Inferior parietal cortex (tissue), 1 donor: ENCODE results near the gene CRYBG3.

Experiments
- DNase-seq: peaks from one replicate; pipeline ENCODE4 v3.0.0-alpha.2; 2016; ENCODE audit errors: extremely low spot score

Gene CRYBG3

GRCh38 chr3:97838393-97838792 lies 16.6 kb downstream of the CRYBG3 start:
- DNase-seq = no peak

DNA sequence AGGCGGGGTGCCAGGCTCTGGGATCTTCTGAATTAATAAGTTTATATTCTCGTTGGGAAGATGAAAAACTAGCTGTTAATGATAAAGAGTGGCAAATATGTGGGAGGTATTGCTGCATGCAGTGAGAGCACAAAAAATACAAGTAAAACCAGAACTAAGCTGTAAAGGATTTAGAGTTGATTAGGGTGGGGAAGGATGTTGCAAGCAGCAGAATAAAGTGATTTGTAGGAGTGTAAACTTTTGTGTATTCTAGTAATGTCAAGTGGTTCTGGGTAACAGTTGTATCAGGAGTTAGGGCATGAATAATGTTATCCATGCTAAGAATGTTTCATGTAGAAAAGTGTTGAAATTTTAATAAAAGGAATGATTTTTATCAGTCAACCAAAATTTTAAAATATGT lies 18.1 kb downstream of the CRYBG3 start:
- no peak for DNase-seq

DNA sequence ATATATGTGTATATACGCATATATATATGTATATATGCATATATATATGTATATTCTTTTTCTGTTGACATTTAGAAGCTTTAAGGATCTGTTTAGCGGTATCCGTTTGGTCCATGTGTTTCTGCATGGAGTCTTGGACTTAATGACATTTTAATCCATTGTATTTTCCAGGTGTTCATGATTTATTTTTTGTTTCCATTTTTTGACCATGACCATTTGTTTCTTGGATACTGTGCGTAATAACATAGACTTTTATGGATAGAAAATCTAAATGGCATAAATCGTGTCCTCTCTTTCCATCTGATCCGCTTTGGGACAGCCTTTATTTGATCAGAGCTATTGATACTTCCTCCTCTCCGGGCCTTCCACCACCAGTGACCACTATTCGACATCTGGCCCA lies 19.5 kb downstream of the CRYBG3 start:
- DNase-seq = no peak

DNA sequence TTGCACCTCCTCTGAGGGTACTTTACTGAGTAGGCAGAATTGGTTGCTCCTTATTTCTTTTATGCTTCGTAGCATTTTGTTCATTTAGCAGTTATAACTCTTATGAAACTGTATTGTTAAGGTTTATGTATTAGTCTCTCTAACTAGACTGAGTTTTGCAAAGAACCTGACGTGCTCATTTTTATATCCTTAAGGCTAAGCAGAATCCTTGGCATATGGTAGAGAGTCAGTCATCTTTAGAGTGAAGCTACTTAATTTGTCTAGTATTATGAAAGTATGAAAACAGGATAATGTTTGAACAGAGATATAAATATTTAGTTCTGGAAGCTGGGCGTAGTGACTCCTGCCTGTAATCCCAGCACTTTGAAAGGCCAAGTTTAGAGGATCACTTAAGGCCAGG lies 20.1 kb downstream of the CRYBG3 start:
- no peak for DNase-seq

- no peak for DNase-seq
Measured at GRCh38 chr3:97848779-97849178, 27.0 kb downstream of the CRYBG3 start.

DNA sequence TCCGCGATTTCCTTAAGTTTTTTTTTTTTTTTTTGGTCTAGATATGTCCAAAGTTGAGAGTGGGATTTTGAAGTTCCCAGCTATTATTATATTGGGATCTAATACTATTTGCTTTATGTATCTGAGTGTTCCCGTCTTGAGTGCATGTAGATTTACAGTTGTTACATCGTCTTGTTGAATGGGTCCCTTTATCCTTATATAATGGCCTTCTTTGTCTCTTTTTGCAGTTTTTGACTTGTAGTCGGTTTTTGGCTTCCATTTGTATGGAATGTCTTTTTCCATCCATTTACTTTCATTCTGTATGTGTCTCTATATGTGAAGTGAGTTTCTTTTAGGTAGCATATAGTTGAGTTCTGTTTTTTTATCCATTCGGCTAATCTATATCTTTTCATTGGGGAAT lies 35.6 kb downstream of the CRYBG3 start:
- DNase-seq = no peak

- no peak for DNase-seq
Measured at GRCh38 chr3:97860364-97860763, 38.6 kb downstream of the CRYBG3 start.

- DNase-seq = no peak
Measured at GRCh38 chr3:97862582-97862981, 40.8 kb downstream of the CRYBG3 start.

DNA sequence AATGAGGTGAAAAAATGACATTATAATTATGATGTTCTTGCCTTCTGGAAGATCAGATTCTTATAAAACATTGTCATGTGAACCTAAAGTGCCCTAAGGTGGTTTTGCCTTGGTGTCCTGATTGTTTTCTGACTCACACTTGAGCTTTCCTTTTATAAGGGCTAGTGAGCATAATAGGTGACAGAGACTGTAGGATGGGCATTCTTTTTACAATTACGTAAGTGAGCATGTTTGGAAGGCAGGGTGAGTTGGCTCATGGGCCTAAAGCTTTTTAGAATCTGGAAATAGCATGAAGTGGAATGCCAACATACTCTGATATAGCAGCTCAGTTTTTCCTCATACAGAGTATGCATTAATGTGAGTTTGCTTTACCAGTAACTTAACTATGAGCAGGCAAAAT lies 41.2 kb downstream of the CRYBG3 start:
- no peak for DNase-seq

DNA sequence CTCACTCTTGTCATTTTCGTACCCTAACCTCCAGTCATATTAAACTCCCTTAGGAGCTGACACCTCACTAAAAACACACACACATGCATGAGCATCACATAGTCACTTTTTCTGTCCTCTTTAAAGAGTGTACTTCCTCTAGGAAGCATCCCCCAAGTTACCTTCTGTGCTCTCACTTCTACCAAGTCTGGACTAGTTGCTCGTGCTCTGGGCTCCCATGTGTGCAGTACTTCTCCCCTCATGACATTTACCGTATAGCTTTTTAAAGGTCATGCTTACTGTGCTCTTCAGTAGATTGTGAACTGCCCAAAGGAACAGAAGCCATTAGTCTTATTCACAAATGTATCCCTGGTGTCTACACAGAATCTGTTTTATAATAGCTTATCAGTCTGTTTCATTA lies 42.0 kb downstream of the CRYBG3 start:
- no peak for DNase-seq

DNA sequence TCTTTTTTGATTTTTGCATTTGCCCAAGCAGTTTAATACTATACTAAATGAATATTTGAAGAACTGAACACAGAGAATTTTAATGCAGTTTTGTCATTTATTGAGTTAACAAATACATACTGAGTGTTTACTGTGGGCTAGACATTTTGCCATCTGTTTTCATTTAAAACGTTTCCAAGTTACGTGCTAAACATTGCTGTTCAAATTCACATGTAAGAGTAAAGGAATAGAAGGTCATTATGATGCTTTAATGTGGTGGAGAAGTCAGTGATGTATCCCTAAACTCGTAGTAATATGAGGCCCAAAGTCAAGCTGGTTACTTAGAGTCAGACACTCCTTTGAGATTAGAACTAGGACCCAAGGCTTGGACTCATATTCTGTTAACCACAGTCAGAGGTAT lies 49.4 kb downstream of the CRYBG3 start:
- no peak for DNase-seq

GRCh38 chr3:97871801-97872524 lies 50.2 kb downstream of the CRYBG3 start:
- DNase-seq = peak; percentile 20

DNA sequence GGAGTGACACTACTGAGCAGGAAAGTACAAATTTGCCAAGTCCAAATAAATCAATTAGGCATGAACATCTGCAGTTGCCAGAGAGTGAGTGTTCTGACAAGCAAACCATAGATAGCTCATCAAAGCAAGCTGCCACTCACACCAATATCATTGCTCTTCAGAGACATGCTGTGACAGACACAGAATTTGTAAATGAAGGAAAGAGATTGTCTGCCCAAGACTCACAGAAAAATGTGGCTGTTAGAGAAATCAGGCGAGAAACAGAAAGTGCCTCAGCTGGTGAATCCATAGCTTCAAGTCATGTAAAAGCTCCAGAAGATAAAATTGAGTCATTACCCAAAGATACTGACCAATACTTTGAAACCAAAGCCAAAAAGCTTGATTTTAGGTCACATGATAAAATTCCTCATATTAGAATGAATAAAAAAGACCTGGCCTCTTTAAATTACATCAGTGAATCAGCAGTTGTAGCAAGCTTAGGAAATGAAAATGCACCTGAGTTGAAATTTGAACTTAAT lies 50.8 kb downstream of the CRYBG3 start:
- no peak for DNase-seq

GRCh38 chr3:97880267-97880666 lies 58.5 kb downstream of the CRYBG3 start:
- no peak for DNase-seq

GRCh38 chr3:97882975-97883598 lies 61.3 kb downstream of the CRYBG3 start:
- no peak for DNase-seq

- DNase-seq = no peak
Measured at GRCh38 chr3:97883736-97884135, 61.9 kb downstream of the CRYBG3 start.

DNA sequence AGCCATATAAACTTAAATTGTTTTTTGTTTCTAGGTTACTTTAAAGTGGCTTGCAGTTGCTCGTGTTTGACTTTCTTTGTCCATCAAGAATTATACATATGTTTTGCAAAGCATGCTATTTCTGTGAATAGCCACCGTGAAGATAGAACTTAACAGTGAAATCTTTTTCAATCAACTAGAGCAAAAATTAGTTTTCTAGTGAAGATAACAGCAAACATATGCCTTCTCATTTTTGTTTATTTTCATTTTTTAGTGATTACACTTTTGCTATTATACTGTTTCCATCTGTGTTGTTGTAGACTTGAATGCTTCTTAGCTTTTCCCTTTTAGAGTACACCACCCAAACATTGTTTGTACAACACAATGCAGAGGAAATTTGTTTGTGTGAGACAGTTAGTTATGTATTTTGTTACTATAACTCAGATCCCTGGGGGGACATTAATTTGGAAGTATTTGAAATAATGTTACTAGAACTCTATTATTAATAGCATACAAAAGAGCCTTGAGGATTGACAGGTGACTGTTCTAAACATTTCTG lies 62.8 kb downstream of the CRYBG3 start:
- DNase-seq = no peak

- DNase-seq = no peak
Measured at GRCh38 chr3:97885931-97886824, 64.4 kb downstream of the CRYBG3 start.

- DNase-seq = no peak
Measured at GRCh38 chr3:97889814-97890213, 68.0 kb downstream of the CRYBG3 start.

DNA sequence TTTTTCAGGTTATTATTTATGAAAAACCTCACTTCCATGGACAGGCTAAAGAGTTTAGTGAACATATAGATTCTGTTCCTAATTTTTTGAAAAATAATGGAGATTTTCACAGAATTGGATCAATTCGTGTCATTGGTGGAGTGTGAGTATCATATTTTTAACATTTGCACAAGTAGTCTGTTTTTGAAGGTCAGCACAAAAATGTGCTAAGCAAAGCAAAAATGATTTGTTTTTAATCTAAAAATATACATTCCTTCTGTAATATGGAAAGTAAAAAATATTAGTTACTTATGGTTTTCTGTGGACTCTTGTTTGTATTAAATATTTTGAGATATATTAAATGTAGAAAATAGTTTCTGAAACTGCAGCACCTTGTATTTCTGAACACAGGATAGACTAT lies 71.0 kb downstream of the CRYBG3 start:
- DNase-seq = no peak

DNA sequence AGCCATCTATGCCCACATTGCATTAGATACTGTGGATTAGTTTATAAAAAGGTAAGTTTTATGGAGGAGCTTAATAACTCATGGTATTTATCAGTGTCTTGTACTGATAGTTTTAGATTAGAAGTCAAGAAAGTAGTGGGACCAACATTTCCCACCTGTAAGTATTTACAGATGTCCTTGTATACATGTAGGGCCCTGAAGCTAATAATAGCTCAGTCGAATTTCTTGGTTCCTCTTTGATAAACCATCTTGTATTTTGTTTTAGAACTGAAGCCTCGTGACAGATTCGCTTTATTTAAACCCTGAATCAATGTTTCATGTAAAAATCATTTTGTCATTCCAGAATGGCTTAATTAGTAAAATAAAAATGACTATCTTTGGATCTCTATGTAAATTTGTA lies 73.4 kb downstream of the CRYBG3 start:
- no peak for DNase-seq

DNA sequence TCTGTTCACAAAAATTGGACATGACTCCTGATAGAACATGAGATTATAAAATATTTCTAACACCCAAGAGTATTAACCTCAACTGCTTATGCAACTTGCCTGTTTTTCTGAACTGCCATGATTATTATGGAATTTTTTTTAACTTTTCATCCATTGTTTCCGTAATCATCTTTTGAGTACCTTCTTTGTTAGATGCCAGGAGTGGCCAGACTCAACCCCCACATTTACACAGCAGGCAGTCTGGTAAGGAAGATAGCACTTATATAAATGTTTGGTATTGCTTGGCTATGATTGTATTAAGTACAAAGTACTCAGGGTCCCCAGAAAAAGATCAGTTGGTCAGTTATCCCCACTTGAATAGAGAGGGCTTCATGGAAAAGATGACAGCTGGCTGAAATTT lies 74.3 kb downstream of the CRYBG3 start:
- DNase-seq = no peak
